BE2C (cell line): ENCODE measurements around the gene THSD4.

Source experiments
- DNase-seq: peaks from one replicate; pipeline ENCODE4 v3.0.0-alpha.2; 2020
- H3K27me3 ChIP-seq: fragments of 250-450 bp; sonication (Bioruptor Pico); 2 replicates; pipeline ENCODE4 v1.5.1; 2020; ENCODE audit warnings: mild to moderate bottlenecking
- H3K36me3 ChIP-seq: fragments of 250-450 bp; sonication (Bioruptor Pico); 2 replicates; pipeline ENCODE4 v1.5.1; 2020; ENCODE audit warnings: mild to moderate bottlenecking
- H3K4me1 ChIP-seq: fragments of 250-450 bp; sonication (Bioruptor Pico); 2 replicates; pipeline ENCODE4 v1.5.1; 2020
- H3K4me3 ChIP-seq: 2 replicates; pipeline ENCODE4 v1.5.1; 2011; ENCODE audit warnings: low read depth, low read length
- H3K9me3 ChIP-seq: fragments of 250-450 bp; sonication (Bioruptor Pico); 2 replicates; pipeline ENCODE4 v1.5.1; 2020
- TF ChIP-seq, protein P1 (sequence below): IDR thresholded peaks from 2 replicates; pipeline ENCODE4 v1.5.1; 2012; ENCODE audit warnings: mild to moderate bottlenecking, low read depth, low read length

Gene THSD4

DNA sequence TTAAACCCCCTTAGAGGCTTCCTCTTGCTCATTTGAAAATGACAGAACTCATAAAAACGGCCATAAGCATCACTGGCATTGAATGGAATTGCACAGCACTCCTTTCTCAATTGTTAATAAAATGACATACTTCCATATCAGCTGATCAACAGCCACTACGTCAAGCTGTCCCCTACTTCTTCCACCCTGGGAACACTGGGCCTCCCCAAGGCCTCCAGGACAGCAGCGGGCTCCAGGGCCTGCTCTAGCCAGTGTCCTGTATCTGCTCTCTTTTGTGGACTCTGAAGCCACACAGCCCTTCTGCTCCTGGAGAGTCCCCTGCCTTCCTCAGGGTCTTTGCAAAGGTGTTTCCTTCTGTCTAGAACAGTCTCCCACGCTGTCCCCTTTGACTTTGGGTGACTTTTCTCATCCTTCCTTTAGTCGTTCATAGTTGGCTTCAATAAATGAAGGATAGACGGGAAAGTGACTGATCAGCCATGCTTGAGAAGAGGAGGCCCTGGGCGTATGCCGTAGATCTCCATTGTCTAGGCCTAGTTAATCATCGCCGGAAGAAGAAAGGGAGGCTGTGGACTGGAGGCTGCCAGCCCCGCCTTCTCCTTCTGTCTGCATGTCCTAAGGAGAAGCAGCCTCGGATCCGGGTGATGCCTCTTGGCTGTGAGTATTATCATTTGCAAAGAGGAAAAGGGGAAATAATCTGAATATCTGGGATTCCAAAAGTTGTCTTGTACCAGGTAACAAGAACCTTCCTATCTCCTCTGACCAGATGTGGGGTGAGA lies 4.7 kb upstream of the THSD4 start:
- no peak for DNase-seq
- no peaks in the 10 kb centered on the region for H3K36me3 ChIP-seq
- no peaks in the 10 kb centered on the region for H3K9me3 ChIP-seq
- H3K27me3 ChIP-seq, result peaks cover under 1% of the 10 kb centered on the region; the same call in 1 of the 2 replicates
- no peak overlapping the region for H3K4me3 ChIP-seq
- no peaks in the 10 kb centered on the region for H3K4me1 ChIP-seq
- TF ChIP-seq, protein P1, sequence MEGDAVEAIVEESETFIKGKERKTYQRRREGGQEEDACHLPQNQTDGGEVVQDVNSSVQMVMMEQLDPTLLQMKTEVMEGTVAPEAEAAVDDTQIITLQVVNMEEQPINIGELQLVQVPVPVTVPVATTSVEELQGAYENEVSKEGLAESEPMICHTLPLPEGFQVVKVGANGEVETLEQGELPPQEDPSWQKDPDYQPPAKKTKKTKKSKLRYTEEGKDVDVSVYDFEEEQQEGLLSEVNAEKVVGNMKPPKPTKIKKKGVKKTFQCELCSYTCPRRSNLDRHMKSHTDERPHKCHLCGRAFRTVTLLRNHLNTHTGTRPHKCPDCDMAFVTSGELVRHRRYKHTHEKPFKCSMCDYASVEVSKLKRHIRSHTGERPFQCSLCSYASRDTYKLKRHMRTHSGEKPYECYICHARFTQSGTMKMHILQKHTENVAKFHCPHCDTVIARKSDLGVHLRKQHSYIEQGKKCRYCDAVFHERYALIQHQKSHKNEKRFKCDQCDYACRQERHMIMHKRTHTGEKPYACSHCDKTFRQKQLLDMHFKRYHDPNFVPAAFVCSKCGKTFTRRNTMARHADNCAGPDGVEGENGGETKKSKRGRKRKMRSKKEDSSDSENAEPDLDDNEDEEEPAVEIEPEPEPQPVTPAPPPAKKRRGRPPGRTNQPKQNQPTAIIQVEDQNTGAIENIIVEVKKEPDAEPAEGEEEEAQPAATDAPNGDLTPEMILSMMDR, result no peak

- TF ChIP-seq, protein P1, result no peak
- Histone ChIP-seq H3K27me3 (peaks cover 6% of the 10 kb centered on the region), H3K4me3 (no peak overlapping the region), H3K4me1 (no peaks in the 10 kb centered on the region; the same call in 1 of the 2 replicates), H3K36me3 (no peaks in the 10 kb centered on the region), H3K9me3 (no peaks in the 10 kb centered on the region)
- DNase-seq, result no peak
Measured at GRCh38 chr15:71111181-71111565, 4.1 kb upstream of the THSD4 start.

DNA sequence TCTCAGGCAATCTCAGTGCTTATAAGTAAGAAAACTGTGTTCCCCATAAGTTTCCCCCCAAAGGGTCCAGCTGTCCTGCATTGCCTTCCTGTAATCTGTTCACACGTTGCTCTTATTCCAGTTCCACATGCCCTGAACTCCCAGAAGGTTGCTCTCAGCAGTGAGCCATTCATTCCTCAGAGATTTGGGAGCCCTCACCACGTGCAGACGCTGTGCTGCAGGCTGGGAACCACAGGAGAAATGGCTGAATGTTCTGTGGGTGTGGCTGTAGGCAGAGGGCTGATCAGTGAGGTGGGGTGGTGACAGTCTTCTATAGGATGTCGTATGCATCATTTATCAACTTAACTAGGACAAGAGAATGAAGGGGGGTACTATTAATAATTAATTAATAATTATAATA lies 3.3 kb upstream of the THSD4 start:
- Histone ChIP-seq H3K36me3 (no peaks in the 10 kb centered on the region), H3K9me3 (no peaks in the 10 kb centered on the region), H3K27me3 (peaks cover 14% of the 10 kb centered on the region), H3K4me1 (no peaks in the 10 kb centered on the region; the same call in 1 of the 2 replicates), H3K4me3 (no peak overlapping the region)
- TF ChIP-seq, protein P1, result no peak
- DNase-seq, result no peak

DNA sequence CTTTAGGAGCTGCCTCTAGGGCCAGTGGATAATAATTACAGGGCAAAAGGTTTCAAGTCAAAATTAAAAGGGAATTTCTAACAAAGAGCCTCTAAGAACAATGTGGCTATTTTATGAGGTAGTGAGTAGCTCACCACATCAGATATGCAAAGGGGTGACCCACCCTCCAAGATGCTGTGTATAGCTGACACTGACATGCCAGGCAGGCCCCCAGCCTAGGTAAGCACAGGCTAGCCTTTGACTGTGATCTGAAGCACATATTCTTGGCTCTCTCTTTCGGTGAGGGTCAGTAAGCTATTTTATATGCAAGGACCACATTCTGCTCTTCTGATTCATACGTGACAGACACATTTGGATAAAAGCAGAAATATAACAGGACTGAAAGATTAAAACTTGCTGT lies 2.8 kb upstream of the THSD4 start:
- DNase-seq, result no peak
- H3K4me3 ChIP-seq, result no peak overlapping the region
- TF ChIP-seq, protein P1, result no peak
- no peaks in the 10 kb centered on the region for H3K9me3 ChIP-seq
- H3K4me1 ChIP-seq, result no peaks in the 10 kb centered on the region; the same call in 1 of the 2 replicates
- no peaks in the 10 kb centered on the region for H3K36me3 ChIP-seq
- peaks cover 16% of the 10 kb centered on the region for H3K27me3 ChIP-seq

DNA sequence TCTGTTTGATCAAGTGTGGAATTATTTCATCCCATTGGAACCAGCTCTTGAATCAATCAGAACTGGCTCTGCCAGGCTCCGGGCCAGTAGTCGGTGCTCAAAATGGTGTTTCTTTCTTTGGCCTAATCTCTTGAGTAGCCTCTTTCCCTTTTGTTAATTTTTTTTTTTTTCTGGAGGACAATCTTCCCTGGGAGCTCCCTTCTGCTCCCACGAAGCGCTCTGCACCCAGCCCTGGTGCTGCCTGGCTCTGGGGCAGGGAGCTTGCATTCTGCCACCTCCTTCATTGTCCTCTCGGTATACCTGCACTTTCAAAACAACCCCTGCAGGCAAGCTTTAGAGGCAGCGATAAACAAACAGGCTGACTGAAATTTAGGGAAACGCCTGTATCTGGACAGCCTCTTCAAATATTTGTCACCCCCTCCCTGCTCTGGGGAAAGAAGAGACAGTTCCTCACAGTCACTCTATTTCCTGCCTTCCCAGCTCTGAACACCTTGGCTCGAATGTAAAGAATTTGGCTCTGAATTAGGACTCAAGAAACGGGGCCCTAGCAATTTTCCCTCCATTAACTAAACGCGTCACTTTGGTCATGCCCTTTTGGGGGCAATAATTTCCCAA lies 1.1 kb upstream of the THSD4 start:
- no peak for DNase-seq
- Histone ChIP-seq H3K9me3 (no peaks in the 10 kb centered on the region), H3K36me3 (no peaks in the 10 kb centered on the region), H3K27me3 (peaks cover 16% of the 10 kb centered on the region), H3K4me3 (no peak overlapping the region), H3K4me1 (no peaks in the 10 kb centered on the region; the same call in 1 of the 2 replicates)
- TF ChIP-seq, protein P1, result no peak
